Retinal pigment epithelial cell (primary cell): ENCODE data around the gene TFPI.
"Not testable (repeated sequence)": the region's sequence is repeated elsewhere in the genome, so short reads cannot be mapped to it uniquely, and the experiment has no call there.

ENCODE experiments used
- DNase-seq: peaks from one replicate; pipeline ENCODE4 v3.0.0-alpha.2; 2010; ENCODE audit warnings: low read depth
- H3K4me3 ChIP-seq: 2 replicates; pipeline ENCODE4 v1.5.1; 2011; ENCODE audit warnings: mild to moderate bottlenecking, low read length, control low read depth, moderate library complexity
- CTCF ChIP-seq: conservative IDR thresholded peaks from 2 replicates; pipeline ENCODE4 v1.5.1; 2011; ENCODE audit warnings: low read depth, low read length, control low read depth, inconsistent platforms

TFPI gene

DNA sequence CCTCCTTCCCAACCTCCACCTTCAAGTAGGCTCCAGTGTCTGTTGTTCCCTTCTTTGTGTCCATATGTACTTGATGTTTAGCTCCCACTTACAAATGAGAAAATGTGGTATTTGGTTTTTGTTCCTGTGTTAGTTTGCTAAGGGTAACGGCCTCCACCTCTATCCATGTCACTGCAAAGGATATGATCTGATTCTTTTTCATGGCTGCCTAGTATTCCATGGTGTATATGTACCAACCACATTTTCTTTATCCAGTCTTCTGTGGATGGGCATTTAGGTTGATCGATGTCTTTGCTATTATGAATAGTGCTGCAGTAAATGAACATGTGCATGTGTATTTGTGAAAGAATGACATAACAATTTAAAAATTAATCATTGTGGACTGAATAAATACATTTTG, 19.5 kb upstream of the TFPI start:
- TF ChIP-seq CTCF, result no peak
- H3K4me3 ChIP-seq, result no peak overlapping the region
- no peak for DNase-seq

DNA sequence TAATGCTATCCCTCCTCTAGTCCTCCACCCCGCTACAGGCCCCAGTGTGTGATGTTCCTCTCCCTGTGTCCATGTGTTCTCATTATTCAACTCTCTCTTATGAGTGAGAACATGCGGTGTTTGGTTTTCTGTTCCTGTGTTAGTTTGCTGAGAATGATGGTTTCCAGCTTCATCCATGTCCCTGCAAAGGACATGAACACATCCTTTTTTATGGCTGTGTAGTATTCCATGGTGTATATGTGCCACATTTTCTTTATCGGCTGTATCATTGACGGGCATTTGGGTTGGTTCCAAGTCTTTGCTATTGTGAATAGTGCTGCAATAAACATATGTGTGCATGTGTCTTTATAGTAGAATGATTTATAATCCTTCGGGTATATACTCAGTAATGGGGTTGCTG, 17.8 kb upstream of the TFPI start:
- not testable (repeated sequence) for DNase-seq, H3K4me3 ChIP-seq

DNA sequence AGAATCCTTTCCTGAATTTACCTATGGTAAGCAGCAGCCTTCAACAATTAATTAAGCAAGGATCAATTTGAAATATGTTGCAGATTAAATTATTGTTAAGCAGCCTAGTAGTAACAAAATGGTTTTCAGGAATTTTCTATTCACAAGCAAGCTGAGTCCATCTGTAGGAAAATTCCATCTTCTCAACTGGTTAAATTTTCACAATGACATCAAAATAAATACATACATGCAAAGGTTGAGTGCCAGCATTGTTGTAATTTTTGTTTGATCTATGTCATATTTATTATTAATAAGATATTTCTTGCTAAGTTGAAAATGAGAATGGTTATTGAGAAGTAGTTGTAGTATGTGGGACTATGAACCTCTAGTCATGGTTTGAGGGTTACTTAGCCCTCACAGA, 15.3 kb upstream of the TFPI start:
- DNase-seq, result no peak
- no peak overlapping the region for H3K4me3 ChIP-seq
- TF ChIP-seq CTCF, result no peak

- no peak for DNase-seq
- TF ChIP-seq CTCF, result no peak
- H3K4me3 ChIP-seq, result no peak overlapping the region
Measured at GRCh38 chr2:187569042-187569441, 14.8 kb upstream of the TFPI start.

GRCh38 chr2:187567126-187567525, 12.9 kb upstream of the TFPI start:
- H3K4me3 ChIP-seq, result no peak overlapping the region
- no peak for TF ChIP-seq CTCF
- no peak for DNase-seq

DNA sequence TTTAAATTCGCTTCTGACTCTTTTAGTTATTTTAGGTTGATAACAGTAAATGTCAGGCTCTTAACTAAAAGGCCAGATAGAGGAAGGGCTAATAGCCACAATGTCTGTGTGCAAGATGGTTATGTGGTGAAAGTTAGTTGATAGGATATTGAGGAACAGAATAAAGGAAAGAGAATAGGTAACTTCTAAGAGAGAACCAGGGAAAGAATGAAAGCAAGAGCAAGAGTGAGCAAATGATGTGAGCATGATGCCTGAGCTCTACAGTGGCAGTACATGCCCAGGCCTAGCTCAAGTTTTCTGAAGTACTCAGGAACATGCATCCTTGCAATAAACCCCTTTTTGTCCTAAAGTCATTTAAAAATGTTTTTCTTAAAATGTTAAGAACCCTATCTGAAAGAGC, 12.5 kb upstream of the TFPI start:
- no peak overlapping the region for H3K4me3 ChIP-seq
- TF ChIP-seq CTCF, result no peak
- no peak for DNase-seq

- no peak for DNase-seq
- H3K4me3 ChIP-seq, result no peak overlapping the region
- no peak for TF ChIP-seq CTCF
Measured at GRCh38 chr2:187566266-187566665, 12.0 kb upstream of the TFPI start.

DNA sequence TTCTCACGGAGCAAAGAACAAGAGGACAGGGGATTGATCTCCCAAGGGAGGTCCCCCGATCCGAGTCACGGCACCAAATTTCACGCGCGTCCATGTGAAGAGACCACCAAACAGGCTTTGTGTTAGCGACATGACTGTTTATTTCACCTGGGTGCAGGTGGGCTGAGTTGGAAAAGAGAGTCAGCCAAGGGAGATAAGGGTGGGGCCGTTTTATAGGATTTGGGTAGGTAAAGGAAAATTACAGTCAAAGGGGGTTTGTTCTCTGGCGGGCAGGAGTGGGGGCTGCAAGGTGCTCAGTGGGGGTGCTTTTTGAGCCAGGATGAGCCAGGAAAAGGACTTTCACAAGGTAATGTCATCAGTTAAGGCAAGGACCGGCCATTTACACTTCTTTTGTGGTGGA, 11.4 kb upstream of the TFPI start:
- H3K4me3 ChIP-seq, DNase-seq: not testable (repeated sequence)

DNA sequence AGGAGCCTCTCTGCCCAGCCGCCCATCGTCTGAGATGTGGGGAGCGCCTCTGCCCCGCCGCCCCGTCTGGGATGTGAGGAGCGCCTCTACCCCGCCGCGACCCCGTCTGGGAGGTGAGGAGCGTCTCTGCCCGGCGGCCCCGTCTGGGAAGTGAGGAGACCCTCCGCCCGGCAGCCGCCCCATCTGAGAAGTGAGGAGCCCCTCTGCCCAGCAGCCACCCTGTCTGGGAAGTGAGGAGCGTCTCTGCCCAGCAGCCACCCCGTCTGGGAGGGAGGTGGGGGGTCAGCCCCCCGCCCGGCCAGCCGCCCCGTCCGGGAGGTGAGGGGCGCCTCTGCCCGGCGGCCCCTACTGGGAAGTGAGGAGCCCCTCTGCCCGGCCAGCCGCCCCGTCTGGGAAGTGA, 2.3 kb upstream of the TFPI start:
- not testable (repeated sequence) for DNase-seq, H3K4me3 ChIP-seq
